ENCODE results near the gene SOBP.

The SOBP gene

DNA sequence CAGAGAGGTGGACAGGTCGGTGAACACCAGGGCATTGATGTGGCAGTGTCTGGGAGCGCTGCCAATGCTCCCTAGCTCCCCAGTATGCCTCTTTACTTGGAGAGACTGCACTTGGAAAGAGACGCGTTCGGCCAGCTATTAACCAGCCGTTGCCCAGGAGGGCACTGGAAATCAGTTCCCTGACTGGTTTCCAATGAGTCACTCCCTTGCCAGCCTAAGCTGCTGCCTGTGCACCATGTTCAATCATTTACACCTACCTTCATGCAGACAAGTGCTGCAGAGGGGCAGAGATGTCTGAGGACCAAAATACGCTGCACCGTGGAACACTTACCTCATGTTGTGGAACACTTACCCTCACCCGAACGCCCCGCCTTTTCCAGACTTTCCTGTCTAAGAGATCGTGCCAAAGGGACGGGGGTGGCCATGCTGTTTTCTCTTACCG is 151.6 kb downstream of the SOBP start:
- DNase-seq: no peak

GRCh38 chr6:107642095-107642860 is 152.4 kb downstream of the SOBP start:
- no peak for DNase-seq

GRCh38 chr6:107642861-107643328 is 153.0 kb downstream of the SOBP start:
- no peak for DNase-seq

GRCh38 chr6:107644513-107644912 is 154.6 kb downstream of the SOBP start:
- no peak for DNase-seq

GRCh38 chr6:107645740-107646139 is 155.8 kb downstream of the SOBP start:
- DNase-seq: no peak

DNA sequence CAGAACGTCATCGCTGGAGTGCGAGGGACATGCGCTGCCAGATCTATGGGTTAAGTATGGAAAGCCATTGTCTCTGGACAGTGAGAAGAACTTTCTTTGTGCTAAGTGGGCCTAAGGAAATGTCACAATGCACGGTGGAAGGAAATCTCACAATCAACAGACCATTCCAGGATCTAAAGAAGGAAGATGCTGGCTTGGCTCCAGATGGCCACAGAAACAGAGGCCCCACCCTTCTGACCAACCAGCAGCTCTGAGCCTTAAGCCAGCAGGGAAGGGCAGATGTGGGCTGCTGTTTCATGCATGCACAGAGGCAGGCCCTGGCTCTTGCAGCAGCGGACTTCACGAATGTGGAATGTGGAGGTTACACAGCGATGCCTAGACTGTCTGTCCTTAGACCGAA is 156.3 kb downstream of the SOBP start:
- no peak for DNase-seq

GRCh38 chr6:107646776-107647438 is 157.0 kb downstream of the SOBP start:
- no peak for DNase-seq

GRCh38 chr6:107647439-107647948 is 157.6 kb downstream of the SOBP start:
- no peak for DNase-seq

DNA sequence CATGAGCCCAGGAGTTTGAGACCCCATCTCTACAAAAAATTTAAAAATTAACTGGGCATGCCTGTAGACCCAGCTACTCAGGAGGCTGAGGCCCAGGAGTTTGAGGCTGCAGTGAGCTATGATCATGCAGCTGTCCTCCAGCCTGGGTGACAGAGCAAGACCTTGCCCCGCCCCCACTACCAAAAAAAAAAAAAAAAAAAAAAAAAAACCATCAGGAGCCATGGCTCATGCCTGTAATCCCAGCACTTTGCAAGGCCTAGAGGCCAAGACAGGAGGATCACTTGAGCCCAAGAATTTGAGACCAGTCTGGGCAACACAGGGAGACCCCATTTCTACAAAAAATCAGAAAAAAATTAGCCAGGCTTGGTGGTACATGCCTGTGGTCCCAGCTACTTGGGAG is 159.1 kb downstream of the SOBP start:
- DNase-seq: no peak

DNA sequence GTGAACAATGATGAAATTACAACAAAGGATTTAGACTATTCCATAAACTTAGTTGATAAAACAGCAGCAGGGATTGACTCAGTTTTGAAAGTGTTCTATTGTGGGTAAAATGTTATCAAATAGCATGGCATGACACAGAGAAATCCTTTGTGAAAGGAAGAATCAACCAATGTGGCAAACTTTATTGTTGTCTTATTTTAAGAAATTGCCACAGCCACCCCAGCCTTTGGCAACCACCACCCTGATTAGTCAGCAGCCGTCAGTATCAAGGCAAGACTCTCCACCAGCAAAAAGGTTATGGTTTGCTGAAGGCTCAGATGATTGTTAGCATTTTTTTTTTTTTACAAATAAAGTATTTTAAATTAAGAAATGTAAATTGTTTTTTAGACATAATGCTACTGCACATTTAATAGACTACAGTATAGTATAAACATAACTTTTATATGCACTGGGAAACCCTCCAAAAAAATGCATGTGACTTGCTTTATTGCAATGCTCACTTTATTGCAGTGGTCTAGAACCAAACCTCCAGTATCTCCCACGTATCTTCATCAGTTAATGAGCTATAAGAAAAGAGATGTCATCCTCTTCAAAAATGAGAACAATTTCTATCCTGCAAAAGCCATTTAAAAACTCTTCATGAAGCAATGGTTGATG is 162.7 kb downstream of the SOBP start:
- no peak for DNase-seq

GRCh38 chr6:107653183-107653580 is 163.3 kb downstream of the SOBP start:
- no peak for DNase-seq

GRCh38 chr6:107653861-107654394 is 164.0 kb downstream of the SOBP start:
- no peak for DNase-seq

GRCh38 chr6:107654764-107655163 is 164.8 kb downstream of the SOBP start:
- no peak for DNase-seq

DNA sequence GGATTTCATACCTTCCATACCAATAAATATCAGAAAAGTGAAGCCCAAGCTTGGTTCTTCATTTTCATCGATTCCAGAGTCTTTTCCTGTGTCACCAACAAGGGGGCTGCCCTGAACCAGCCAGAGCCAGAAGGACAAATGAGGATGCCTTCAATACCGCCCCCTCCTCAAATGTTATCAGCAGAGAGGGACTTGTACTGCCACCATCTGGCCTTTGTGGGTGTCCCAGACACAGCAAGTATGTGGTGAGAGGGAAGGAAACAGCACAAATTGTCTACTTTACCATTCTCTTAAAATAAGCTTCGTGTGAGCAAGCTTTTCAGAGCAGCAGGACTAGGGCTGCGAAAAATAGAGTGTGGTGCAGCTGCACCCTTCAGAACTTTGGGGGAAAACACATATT is 165.3 kb downstream of the SOBP start:
- DNase-seq: no peak

GRCh38 chr6:107655864-107656263 is 165.9 kb downstream of the SOBP start:
- DNase-seq: no peak

GRCh38 chr6:107656401-107656800 is 166.5 kb downstream of the SOBP start:
- DNase-seq: no peak

GRCh38 chr6:107656883-107657282 is 167.0 kb downstream of the SOBP start:
- DNase-seq: no peak

GRCh38 chr6:107657373-107657754 is 167.4 kb downstream of the SOBP start:
- DNase-seq: no peak

- DNase-seq: peak; percentile 83
Observed at GRCh38 chr6:107657755-107658461, 168.0 kb downstream of the SOBP start.

- DNase-seq: no peak
Observed at GRCh38 chr6:107658920-107659865, 169.3 kb downstream of the SOBP start.

DNA sequence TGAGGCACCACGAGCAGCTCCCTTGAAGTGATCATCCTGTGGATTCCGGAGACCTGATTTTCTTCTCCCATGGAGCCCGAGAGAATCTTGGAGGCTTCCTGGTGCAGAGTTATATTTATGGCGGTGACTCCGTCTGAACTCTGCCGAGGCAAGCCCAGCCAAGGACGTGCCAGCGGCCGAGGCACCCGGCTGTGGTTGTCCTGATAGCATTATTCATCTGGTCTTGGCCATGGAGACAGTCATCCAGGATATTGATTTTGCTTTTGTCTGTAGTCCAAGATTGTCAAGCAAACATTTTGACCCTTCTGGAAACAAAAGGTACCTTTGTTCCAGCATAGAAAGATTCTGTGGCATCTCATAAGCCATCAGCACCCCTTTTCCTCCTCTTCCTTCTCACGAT is 170.9 kb downstream of the SOBP start:
- no peak for DNase-seq

- DNase-seq: no peak
Observed at GRCh38 chr6:107661291-107661690, 171.4 kb downstream of the SOBP start.

Measured in CD4-positive, alpha-beta T cell treated with Interleukin-15 for 1 hour (primary cell).